HG02852 (cell line): ENCODE results near the gene MSH3.
"Not testable (repeated sequence)": the region's sequence is repeated elsewhere in the genome, so short reads cannot be mapped to it uniquely, and the experiment has no call there.

ENCODE experiments used
- ATAC-seq: cut with Tn5 transposase; IDR thresholded peaks from one replicate; pipeline ENCODE4 v1.9.1; 2021; ENCODE audit warnings: mild to moderate bottlenecking, moderate library complexity; ENCODE audit not compliant: unreplicated experiment

Gene MSH3

DNA sequence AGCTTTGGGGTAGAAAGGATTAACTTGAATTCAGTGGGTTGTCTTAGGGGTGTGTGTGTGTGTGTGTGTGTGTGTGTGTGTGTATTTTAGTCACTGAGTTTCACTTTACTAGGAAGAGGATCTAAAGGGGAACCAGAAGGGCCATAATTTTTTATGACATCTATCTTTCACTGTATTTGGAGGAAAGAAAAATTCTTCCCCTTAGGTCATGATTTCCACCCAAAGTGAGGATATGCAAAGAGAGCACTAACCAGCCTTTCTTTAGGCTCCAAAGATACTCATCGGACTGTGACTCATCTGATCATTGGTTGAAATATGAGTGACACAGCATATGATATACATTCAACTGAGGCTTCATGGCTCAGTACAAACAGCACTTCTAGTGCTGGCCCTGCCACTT, 230.5 kb downstream of the MSH3 start:
- no peak for ATAC-seq

DNA sequence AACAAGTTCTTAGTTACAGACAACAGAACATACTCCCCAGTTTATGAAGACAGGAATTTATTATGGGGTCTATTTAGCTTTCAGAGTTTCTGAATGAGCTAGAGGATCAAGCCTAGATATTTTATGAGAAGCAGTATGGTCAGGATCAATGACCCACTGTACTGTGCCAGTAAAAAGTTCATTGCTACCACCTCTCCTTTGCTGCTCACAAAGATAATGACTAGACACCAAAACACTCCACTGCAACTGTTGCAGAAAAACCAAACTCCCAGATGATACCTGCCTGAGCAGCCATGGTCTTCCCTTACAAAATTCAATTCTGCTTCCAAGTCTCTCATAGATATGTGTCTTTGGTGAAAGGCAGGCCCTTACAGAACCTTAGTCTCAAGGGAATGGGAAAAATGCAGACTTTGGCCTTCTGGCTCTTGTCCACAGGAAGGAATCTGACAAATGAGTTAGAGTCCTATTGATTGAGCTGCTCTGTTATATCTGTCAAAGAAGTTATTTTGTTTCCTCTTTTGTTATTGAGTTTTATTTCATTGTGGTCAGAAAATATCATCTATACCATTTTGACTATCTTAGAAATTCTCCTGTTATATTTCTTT, 231.0 kb downstream of the MSH3 start:
- ATAC-seq, result no peak

DNA sequence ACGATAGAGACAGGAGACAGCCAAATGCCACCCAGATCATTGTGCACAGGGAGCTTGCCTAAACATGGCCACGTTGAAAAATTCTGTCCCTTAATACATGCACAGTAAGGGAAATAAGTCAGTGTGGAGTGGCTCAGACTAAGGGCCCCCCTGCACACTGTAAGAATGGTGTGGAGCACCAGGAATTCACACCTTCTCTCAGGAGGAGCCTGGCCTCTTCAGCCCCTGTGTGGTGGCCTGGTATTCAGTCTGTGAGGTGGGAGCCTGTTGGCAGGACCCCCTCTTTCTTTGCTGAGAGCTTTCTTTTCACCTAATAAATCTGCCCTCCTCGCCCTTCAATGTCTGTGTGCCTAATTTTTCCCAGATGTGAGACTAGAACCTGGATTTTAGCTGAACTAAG, 239.6 kb downstream of the MSH3 start:
- no peak for ATAC-seq

DNA sequence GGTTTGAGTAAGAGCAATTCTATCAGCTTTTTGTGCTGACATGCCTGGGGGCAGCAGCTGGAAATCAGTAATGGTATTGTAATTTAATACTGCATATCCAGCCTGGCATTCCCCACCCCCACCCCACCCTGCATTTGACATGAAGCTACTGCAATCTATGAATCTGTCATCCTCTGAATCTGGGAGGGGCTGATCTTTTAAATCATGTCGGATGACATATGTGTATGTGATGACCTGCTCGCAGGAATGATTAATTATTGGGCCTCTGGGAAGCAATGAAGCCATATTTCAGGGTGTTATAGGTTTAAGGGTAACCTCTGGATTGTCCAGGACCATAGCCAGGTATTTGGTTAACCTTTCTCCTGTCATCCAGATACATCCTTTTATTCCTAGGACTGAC, 241.1 kb downstream of the MSH3 start:
- no peak for ATAC-seq

DNA sequence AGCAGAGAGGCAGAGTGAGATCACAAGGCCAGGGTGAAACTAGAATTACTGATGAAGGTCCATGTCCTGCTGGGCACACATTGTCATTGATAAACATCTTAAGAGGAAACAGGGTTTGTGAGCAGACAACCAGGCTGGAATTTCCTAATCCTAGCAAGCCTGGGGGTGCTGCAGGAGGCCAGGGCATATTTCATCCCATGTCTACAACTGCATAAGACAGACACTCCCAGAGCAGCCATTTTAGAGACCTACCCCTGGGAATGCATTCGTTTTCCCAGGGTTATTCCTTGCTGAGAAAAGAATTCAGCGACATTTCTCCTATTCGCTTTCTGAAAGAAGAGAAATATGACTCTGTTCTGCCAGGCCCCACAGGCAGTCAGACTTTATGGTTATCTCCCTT, 248.2 kb downstream of the MSH3 start:
- ATAC-seq, result not testable (repeated sequence)

DNA sequence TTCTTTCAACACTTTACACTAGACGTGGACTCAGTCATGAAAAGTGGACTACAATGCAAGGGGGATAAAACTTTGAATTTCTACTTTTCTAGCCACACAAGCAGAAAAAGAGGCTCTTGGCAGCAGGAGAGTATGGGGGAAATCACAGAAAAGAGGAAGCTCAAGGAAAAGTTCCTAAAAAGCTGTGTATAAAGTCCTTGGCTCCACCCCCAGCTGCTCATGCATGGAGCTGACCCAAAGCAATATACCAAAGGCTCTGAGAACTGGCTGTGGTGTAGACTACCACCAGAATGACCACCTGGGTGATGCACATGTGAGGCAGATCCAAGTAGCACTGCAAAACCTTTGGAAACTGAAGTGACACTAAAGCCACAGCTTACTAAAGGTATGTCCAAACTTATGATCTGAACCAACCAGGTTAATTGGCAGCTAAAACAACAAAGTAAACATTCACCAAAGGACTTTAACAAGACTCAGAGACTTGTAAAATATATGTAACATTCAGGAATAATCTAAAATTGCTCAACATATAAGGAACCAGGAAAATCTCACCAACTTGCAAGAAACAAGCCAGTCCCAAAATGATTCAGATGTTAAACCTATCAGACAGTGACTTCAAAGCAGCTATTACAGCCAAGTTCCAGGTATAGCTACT, 250.2 kb downstream of the MSH3 start:
- no peak for ATAC-seq

DNA sequence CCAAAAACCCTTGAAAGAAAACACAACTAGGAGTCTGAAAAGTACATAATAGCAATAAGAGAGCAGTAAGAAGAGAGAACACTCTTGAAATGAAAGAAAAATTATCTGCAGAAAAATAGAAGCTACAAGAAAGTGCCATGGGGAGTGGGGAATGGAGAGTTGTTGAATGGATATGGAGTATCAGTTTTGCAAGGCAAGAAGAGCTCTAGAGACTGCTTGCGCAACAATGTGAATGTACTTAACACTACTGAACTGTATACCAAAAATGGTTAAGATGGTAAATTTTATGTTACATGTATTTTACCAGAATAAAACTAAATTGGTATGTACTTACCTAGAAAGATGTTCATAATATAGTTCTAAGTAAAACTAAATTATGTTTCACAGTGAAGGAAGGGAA, 251.0 kb downstream of the MSH3 start:
- no peak for ATAC-seq

DNA sequence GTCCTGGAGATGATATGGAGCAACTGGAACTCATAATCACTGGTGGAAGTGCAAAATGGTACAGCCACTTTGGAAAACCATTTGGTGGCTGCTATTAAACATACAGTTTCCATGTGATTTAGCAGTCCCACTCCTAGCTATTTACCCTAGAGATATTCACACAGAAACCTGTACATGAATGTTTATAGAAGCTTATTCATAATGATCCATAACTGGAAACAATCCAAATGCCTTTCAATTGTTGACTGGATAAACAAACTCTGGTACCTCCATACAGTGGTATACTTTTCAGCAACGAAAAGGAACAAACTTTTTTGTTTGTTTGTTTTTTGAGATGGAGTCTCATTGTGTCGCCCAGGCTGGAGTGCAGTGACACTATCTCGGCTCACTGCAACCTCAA, 258.0 kb downstream of the MSH3 start:
- no peak for ATAC-seq

DNA sequence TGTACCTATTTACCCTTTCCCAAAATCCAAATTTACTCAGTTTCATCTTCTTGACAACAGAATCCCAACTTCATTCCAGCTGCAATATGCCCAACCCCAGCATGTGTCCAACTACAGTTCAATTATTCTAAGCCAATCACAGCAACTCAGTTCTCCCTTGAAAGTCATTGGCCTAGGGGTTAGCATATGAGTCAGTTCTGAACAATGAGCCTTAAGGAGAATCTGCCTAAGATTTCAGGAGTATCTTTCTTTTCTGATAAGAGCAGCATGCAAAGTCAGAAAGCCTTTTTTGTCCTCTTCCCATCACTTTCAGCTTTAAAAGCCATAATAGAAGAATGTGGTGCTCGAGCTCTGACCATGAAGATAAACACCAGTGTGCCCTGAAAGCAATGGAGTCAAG, 261.3 kb downstream of the MSH3 start:
- no peak for ATAC-seq

DNA sequence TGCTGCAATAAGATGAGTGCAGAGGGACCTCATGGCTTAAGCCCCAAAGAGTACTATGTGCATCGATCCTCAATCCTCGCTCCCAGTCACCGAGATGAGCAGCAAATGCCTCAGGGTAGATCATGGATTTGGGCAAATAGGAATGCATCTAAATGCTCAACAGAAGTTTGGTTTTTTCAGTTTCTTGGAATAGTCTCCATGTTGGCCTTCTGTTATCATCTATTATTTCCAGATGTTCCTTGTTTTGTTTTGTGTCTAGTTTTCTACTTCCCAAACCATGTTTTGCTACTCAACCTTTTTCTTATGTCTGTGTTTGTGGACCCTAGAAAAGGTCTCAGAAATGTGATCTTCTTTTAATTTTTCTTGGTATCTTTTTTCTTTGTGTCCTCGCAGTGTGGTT, 262.2 kb downstream of the MSH3 start:
- no peak for ATAC-seq

DNA sequence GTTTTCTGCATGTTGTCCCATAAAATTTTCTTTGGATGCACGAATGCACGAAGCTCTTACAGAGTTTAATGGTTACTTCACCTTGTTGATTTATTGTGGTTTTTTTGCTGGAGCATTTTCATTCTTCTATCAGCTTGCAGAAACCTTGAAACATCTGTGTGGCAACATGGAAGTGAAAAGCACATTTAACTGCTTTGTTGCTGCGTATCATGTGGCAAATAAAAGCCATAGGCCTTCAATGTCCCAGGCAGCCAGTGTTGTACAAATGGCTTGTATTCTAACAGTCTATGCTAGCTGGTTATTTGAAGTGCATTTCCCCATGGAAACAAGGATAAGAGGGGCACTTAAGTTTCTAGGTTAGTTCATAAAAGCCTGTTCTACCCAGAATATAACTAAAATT, 263.2 kb downstream of the MSH3 start:
- ATAC-seq, result no peak

DNA sequence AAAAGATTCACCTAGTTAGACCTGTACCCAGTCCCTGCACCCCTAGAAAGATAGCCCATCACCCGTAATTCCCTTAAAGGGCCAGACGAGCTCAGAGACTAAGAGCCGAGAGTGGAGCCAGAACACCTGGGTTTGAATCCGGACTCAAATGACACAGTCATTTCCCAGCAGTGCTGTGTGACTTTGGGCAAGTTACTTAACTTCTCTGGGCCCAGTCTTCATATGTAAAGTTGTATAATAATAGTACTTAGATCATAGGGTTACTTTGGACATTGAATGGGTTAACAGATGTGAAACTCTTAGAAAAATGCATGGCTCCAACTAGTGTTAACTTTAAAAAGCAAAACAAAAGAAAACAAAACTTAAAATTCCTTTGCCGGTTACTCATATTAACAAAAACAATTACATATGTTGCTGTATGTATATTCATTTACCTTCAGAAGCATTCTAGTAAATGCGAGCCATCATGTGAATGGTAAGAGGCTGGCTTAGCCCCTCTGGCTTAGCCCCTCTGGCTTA, 265.3 kb downstream of the MSH3 start:
- ATAC-seq, result no peak

DNA sequence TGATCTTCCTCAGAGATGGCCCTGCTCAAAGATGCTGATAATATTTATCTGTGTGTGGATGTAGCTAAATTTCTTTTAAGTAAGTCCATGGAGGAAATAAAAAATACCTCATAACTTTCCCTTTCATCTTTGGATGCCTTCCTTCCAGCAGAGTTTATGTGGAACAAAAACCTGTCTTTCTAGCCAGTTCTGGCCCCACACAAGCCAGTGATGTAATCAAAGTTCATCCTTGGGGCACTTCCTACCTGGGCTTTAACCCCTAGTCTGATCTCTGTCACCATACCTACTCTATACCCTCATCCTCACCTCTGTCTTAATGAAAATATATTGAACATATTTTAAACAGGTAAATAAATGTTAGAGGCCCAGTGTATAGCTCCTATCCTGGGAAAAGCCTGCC, 265.9 kb downstream of the MSH3 start:
- ATAC-seq, result no peak

DNA sequence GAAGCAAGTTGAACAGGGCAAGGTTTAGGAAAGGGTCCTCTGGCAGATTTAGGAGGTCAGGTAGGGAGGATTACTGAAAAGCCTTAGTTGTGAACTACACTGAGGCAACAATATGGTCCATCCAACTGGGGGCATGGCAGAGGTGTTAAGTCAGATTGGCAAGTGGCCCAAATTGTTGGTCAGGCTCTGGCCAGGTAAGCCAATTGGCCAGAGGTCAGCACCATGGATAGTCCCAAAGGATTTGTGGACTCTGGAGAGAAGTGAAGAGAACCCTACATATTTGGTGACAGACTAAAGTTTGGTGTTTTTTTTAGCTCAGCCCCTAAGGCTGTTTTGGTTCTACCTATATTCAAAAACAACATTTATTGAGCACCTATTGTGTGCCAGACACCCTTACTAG, 266.6 kb downstream of the MSH3 start:
- ATAC-seq, result no peak

DNA sequence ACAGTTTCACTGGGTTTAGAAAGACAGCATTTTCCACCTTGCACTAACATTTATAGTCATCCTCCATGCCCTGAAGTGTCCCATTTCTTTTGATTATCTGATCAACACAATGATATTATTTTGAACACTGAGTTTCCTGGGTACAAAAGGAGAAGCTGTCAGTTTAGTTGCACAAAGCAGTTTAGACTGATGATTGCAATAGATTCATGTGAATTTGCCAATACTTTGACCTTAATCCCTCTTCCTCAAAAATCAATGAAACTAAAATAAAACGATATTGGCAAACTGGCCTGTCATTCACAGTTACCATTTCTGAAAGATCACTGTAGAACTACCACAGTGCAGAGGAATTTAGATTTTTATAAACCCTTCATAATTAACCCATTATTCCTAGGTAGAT, 271.5 kb downstream of the MSH3 start:
- no peak for ATAC-seq
